Fibroblast of lung (primary cell): ENCODE results near the gene XIRP2. TPM values are rescaled to one million over a fixed set of nuclear protein-coding genes. Genes with fewer than 3 reads are reported as not detected.
"Not testable (repeated sequence)": the region's sequence is repeated elsewhere in the genome, so short reads cannot be mapped to it uniquely, and the experiment has no call there.

Source experiments
- DNase-seq, 2 donors: peaks; one replicate each; pipeline versions ENCODE4 v3.0.0 to v3.0.0-alpha.2; 2010; ENCODE audit warnings: low read depth in 2 of 2
- H2AFZ ChIP-seq: 2 replicates; pipeline ENCODE4 v1.5.1; 2012; ENCODE audit warnings: low read length, control low read depth, inconsistent platforms
- H3K27ac ChIP-seq: 2 replicates; pipeline ENCODE4 v1.5.1; 2011; ENCODE audit warnings: low read length, control low read depth; ENCODE audit not compliant: insufficient read depth
- H3K27me3 ChIP-seq: 2 replicates; pipeline ENCODE4 v1.5.1; 2011; ENCODE audit warnings: mild to moderate bottlenecking, low read length; ENCODE audit not compliant: control insufficient read depth, insufficient read depth
- H3K36me3 ChIP-seq: 2 replicates; pipeline ENCODE4 v1.5.1; 2011; ENCODE audit warnings: low read length; ENCODE audit not compliant: control insufficient read depth, insufficient read depth
- H3K4me1 ChIP-seq: 2 replicates; pipeline ENCODE4 v1.5.1; 2011; ENCODE audit warnings: low read length; ENCODE audit not compliant: control insufficient read depth, insufficient read depth; ENCODE audit errors: extremely low read depth
- H3K4me2 ChIP-seq: 2 replicates; pipeline ENCODE4 v1.5.1; 2011; ENCODE audit warnings: low read length, control low read depth; ENCODE audit not compliant: insufficient read depth; ENCODE audit errors: extremely low read depth
- H3K4me3 ChIP-seq, 4 experiments: fragments of 200-600 bp in 1 of 4; sonication (generic) in 1 of 4; replicated peaks in 1 of 4; 2 replicates each; pipeline ENCODE4 v1.5.1; 2011 to 2016; ENCODE audit warnings: low read length in 4 of 4, low read depth in 3 of 4, mild to moderate bottlenecking in 3 of 4, control low read depth in 2 of 4, inconsistent platforms in 1 of 4, mixed read lengths in 1 of 4; ENCODE audit not compliant: insufficient read depth in 1 of 4; ENCODE audit errors: control extremely low read depth in 1 of 4
- H3K79me2 ChIP-seq: 2 replicates; pipeline ENCODE4 v1.5.1; 2012; ENCODE audit warnings: mild to moderate bottlenecking, low read length, inconsistent platforms; ENCODE audit not compliant: control insufficient read depth, insufficient read depth
- H3K9ac ChIP-seq: 2 replicates; pipeline ENCODE4 v1.5.1; 2011; ENCODE audit warnings: mild to moderate bottlenecking, low read length, control low read depth; ENCODE audit not compliant: insufficient read depth
- H3K9me3 ChIP-seq: 2 replicates; pipeline ENCODE4 v1.5.1; 2012; ENCODE audit warnings: low read depth, low read length; ENCODE audit not compliant: control insufficient read depth, insufficient read depth
- H4K20me1 ChIP-seq: 2 replicates; pipeline ENCODE4 v1.5.1; 2011; ENCODE audit warnings: low read length; ENCODE audit not compliant: control insufficient read depth, insufficient read depth; ENCODE audit errors: extremely low read depth
- EZH2 ChIP-seq: IDR thresholded peaks from 2 replicates; pipeline ENCODE4 v1.5.1; 2012; ENCODE audit warnings: low read length, control low read depth, mild to moderate bottlenecking; ENCODE audit errors: missing control alignments
- polyA plus RNA-seq, 2 donors: library from polyadenylated mRNA; depleted of rRNA in 1 of 2; stranded (reverse) in 1 of 2; unstranded in 1 of 2; fragments of >200 nt; gene quantifications; 2 replicates each; pipeline ENCODE4 v1.2.1, GENCODE V29; 2011 to 2012; ENCODE audit warnings: missing spikeins in 1 of 2
- total RNA-seq: library from RNA; depleted of rRNA; stranded (reverse); fragments of >200 nt; gene quantifications from 2 replicates; pipeline ENCODE4 v1.2.1, GENCODE V29; 2014
- TF ChIP-seq, protein P1 (sequence below), 2 donors: IDR thresholded peaks in 1 of 2; conservative IDR thresholded peaks in 1 of 2; 1 replicate in 1 of 2; 2 replicates in 1 of 2; pipeline ENCODE4 v1.5.1; 2011 to 2012; ENCODE audit warnings: low read length in 2 of 2, control low read depth in 1 of 2, inconsistent platforms in 1 of 2, low read depth in 1 of 2, mild to moderate bottlenecking in 1 of 2

XIRP2 gene
- total and polyA plus RNA-seq, 2 donors (not counting 1 experiment from before 2014, with no cell fraction given): 1.1 to 2.0 TPM

- peak in 1 of 2 donors; percentile 9 for DNase-seq
- no peak overlapping the region for H3K27ac ChIP-seq
These were observed 181.6 kb downstream of the XIRP2 start for GRCh38 chr2:167069855-167070254.

GRCh38 chr2:167075708-167076107 lies 187.4 kb downstream of the XIRP2 start:
- H3K4me3 ChIP-seq, H3K9ac ChIP-seq, H3K27me3 ChIP-seq, H4K20me1 ChIP-seq, H2AFZ ChIP-seq, DNase-seq, H3K36me3 ChIP-seq, H3K27ac ChIP-seq, H3K4me1 ChIP-seq, H3K79me2 ChIP-seq, H3K9me3 ChIP-seq, H3K4me2 ChIP-seq: not testable (repeated sequence)

More at GRCh38 chr2:167069855-167070254, 181.6 kb downstream of the XIRP2 start:
- Histone ChIP-seq H3K9me3 (no peaks in the 10 kb centered on the region), H3K9ac (no peak overlapping the region), H3K4me3 (no peak overlapping the region), H4K20me1 (no peaks in the 10 kb centered on the region), H3K79me2 (no peaks in the 10 kb centered on the region), H3K4me1 (no peaks in the 10 kb centered on the region), H3K27me3 (no peaks in the 10 kb centered on the region), H3K36me3 (no peaks in the 10 kb centered on the region), H2AFZ (no peak overlapping the region), H3K4me2 (no peak overlapping the region)
- TF ChIP-seq, protein P1, sequence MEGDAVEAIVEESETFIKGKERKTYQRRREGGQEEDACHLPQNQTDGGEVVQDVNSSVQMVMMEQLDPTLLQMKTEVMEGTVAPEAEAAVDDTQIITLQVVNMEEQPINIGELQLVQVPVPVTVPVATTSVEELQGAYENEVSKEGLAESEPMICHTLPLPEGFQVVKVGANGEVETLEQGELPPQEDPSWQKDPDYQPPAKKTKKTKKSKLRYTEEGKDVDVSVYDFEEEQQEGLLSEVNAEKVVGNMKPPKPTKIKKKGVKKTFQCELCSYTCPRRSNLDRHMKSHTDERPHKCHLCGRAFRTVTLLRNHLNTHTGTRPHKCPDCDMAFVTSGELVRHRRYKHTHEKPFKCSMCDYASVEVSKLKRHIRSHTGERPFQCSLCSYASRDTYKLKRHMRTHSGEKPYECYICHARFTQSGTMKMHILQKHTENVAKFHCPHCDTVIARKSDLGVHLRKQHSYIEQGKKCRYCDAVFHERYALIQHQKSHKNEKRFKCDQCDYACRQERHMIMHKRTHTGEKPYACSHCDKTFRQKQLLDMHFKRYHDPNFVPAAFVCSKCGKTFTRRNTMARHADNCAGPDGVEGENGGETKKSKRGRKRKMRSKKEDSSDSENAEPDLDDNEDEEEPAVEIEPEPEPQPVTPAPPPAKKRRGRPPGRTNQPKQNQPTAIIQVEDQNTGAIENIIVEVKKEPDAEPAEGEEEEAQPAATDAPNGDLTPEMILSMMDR (conservative IDR thresholded peaks at IDR 0.05 in 1 of 2, IDR thresholded peaks at IDR 0.05 in 1 of 2; ENCODE audit: low read depth in 1 of 2, low read length in 2 of 2): no peak
- TF ChIP-seq EZH2: no peak

GRCh38 chr2:167098931-167099330 lies 210.7 kb downstream of the XIRP2 start:
- H3K27me3 ChIP-seq, H3K9me3 ChIP-seq, H3K36me3 ChIP-seq, H3K4me2 ChIP-seq, H3K4me3 ChIP-seq, H3K9ac ChIP-seq, H3K4me1 ChIP-seq, H3K79me2 ChIP-seq, H2AFZ ChIP-seq, H4K20me1 ChIP-seq, DNase-seq, H3K27ac ChIP-seq: not testable (repeated sequence)

DNA sequence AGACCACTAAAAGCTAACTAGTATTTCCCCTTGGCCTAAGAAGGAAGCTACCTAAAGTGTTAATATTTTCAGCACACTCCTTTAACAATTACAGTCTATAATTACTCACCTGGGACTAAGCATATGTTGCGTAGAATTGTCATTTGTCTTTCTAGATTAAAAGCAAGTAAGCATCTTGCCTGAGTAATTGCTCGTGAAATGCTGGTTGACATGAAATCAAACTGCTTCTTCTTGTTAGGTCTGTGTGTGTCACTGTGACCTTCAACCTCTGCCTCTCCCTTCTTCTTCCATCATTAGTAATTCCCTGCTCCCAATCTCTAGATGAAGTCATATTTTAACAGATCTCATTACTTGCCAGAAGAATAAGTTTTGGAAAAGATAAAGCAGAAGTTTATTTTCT lies 212.2 kb downstream of the XIRP2 start:
- Histone ChIP-seq H3K4me1 (no peaks in the 10 kb centered on the region), H3K27ac (no peak overlapping the region), H2AFZ (no peak overlapping the region), H3K79me2 (no peaks in the 10 kb centered on the region), H3K27me3 (no peaks in the 10 kb centered on the region), H3K9me3 (no peaks in the 10 kb centered on the region), H3K4me2 (no peak overlapping the region), H3K4me3 (no peak overlapping the region), H3K36me3 (no peaks in the 10 kb centered on the region), H4K20me1 (no peaks in the 10 kb centered on the region), H3K9ac (no peak overlapping the region)
- TF ChIP-seq, protein P1 (conservative IDR thresholded peaks at IDR 0.05 in 1 of 2, IDR thresholded peaks at IDR 0.05 in 1 of 2; ENCODE audit: low read depth in 1 of 2, low read length in 2 of 2): no peak
- TF ChIP-seq EZH2: no peak
- DNase-seq: peak in 1 of 2 donors; percentile 36
